ENCODE results near the gene ITIH4. TPM values are rescaled to one million over a fixed set of nuclear protein-coding genes. Genes with fewer than 3 reads are reported as not detected.
A peak's percentile ranks its signal among the peaks of the same experiment; 100 is the strongest.

Gene ITIH4
- total and polyA plus RNA-seq, 2 experiments from 2014 or later: 55.9 to 91.3 TPM

DNA sequence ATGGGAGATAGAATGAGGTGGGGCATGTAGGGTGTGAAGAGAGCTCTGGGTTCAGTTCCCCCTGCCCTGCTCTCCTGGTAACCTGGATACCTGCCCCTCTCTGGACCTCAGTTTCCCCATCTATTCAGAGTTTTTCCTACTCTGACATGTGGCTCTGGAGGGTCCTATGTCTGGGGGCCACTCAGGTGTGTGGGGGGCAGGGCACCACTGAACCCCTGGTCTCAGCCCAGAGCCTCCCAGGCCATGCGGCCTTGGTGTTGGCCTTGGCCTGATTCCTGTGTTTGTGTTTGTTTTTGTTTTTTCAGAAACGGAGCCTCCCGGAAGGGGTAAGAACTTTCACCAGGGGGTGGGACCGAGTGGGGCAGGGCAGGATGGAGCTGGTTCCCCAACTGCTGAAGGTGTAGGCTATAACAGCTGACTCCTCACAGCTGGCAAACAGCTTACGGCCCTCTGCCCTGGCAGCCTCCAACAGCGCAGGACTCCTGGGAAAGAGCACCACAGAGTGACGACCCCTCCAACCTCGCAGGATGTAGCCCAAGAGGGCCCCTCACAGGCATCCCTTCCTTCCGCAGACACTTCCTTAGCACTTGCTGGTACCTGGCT is 35.1 kb downstream of the ITIH4 start:
- no peaks in the 10 kb centered on the region for H3K79me2 ChIP-seq
- no peaks in the 10 kb centered on the region for H4K20me1 ChIP-seq (ENCODE audit: insufficient read depth, poor library complexity, severe bottlenecking)
- H3K4me1 ChIP-seq (ENCODE audit: insufficient read depth): no peaks in the 10 kb centered on the region
- no peaks in the 10 kb centered on the region for H3K36me3 ChIP-seq (replicated peaks; ENCODE audit: insufficient read depth, low read depth)
- no peak overlapping the region for H3K27ac ChIP-seq
- no peak overlapping the region for H2AFZ ChIP-seq
- H3K27me3 ChIP-seq: no peaks in the 10 kb centered on the region
- no peak overlapping the region for H3K4me3 ChIP-seq
- H3K9me3 ChIP-seq (ENCODE audit: low read depth): no peaks in the 10 kb centered on the region
- H3K4me2 ChIP-seq: no peak overlapping the region
- 80% methylated on average over 9 of the region's 9 CpGs for WGBS (ENCODE audit: low lambda C conversion rate, missing lambda C conversion rate)
- H3K9me2 ChIP-seq (replicated peaks; ENCODE audit: insufficient read depth): no peaks in the 10 kb centered on the region
- DNase-seq (ENCODE audit: low spot score): no peak
- TF ChIP-seq, protein P1, sequence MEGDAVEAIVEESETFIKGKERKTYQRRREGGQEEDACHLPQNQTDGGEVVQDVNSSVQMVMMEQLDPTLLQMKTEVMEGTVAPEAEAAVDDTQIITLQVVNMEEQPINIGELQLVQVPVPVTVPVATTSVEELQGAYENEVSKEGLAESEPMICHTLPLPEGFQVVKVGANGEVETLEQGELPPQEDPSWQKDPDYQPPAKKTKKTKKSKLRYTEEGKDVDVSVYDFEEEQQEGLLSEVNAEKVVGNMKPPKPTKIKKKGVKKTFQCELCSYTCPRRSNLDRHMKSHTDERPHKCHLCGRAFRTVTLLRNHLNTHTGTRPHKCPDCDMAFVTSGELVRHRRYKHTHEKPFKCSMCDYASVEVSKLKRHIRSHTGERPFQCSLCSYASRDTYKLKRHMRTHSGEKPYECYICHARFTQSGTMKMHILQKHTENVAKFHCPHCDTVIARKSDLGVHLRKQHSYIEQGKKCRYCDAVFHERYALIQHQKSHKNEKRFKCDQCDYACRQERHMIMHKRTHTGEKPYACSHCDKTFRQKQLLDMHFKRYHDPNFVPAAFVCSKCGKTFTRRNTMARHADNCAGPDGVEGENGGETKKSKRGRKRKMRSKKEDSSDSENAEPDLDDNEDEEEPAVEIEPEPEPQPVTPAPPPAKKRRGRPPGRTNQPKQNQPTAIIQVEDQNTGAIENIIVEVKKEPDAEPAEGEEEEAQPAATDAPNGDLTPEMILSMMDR (IDR thresholded peaks at IDR 0.05; ENCODE audit: poor library complexity): no peak
- TF ChIP-seq EZH2 (IDR thresholded peaks at IDR 0.05; ENCODE audit: borderline replicate concordance) (no peak), EZH2phosphoT487 (IDR thresholded peaks at IDR 0.05; ENCODE audit: low read depth, severe bottlenecking, unreplicated experiment) (no peak)

DNA sequence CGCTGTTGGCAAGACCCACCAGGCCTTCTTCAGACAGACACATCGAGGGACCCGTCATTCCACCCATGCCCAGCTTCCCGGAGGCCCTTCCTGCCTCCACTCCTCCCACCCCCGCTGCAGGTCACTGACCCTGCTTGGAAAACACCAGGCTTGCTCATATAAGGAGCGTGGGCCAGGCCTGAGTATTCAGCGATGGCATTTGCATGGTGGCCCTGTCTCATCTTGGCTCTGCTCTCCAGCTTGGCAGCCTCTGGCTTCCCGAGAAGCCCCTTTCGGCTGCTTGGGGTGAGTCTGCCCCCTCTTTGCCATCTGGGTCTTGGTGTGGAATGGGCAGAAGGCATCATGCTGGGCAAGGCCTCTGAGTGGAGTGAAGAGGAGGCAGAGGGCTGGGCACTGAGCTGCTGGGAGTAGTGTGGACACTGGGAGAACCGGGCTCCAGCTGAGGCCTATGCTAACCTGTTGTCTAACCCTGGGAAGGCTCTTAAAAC is 35.8 kb downstream of the ITIH4 start, which contains the start of gene ITIH3:
TSS of gene ITIH3 (plus strand) at position 185 of the 488 bp plus-strand sequence. CDS start at position 193, 8 bp downstream.
- Histone ChIP-seq H4K20me1 (ENCODE audit: insufficient read depth, poor library complexity, severe bottlenecking) (no peaks in the 10 kb centered on the region), H3K27ac (no peak within 1 kb of the TSS), H3K4me1 (ENCODE audit: insufficient read depth) (no peaks in the 10 kb centered on the region), H3K36me3 (replicated peaks; ENCODE audit: insufficient read depth, low read depth) (no peaks in the 10 kb centered on the region), H3K4me2 (no peak within 1 kb of the TSS), H2AFZ (no peak within 1 kb of the TSS), H3K27me3 (no peaks in the 10 kb centered on the region), H3K4me3 (no peak within 1 kb of the TSS), H3K9me3 (ENCODE audit: low read depth) (no peaks in the 10 kb centered on the region), H3K9me2 (replicated peaks; ENCODE audit: insufficient read depth) (no peaks in the 10 kb centered on the region), H3K79me2 (no peaks in the 10 kb centered on the region)
- WGBS (ENCODE audit: low lambda C conversion rate, missing lambda C conversion rate): 77% methylated on average over 10 of the region's 10 CpGs
- DNase-seq (ENCODE audit: low spot score): peak; percentile 32
- TF ChIP-seq, protein P1 (IDR thresholded peaks at IDR 0.05; ENCODE audit: poor library complexity): no peak
- no peak for TF ChIP-seq EZH2 (IDR thresholded peaks at IDR 0.05; ENCODE audit: borderline replicate concordance)
- no peak for TF ChIP-seq EZH2phosphoT487 (IDR thresholded peaks at IDR 0.05; ENCODE audit: low read depth, severe bottlenecking, unreplicated experiment)

DNA sequence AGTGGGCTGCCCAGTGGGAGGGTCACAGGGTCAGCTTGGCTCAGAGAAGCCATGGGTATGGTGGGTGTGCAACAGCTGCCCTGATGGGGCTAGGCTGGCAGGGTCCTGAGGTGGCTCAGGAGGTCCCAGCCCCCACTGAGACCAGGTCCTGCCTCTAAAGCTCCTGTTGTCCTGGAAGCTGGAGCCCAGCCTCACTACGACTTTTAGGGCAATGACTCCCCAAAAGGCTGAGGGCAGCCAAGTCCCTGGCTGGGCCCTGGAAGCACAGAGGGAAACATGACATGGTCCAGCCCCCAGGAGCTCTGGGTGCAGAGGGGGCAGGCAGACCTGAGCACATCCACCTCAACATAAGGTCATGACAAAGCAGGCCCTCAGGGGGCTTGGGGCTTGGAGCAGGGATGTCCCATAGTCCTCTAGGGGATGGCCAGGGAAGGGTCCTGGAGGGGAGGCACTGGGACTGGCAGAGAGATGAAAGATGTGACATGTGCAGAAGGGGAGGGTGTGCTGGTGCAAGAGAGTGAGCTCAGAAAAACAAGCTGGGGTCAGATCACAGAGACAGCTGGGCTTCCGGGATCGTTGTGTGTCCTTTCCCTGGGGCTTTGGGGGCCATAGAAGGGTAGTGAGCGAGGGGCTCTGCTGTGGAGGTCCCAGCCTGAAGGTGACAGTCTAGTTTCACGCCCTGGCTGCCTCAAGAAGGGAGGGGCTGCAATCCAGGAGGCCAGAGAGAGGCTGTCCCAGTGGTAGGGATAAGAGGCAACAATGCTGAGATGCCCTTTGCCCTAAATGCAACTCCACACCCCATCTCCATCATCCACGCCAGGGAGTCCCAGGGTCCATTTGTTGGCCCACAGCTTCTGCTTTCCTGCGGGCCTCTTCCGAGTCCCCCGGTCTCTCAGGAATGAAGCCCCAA is 36.5 kb downstream of the ITIH4 start:
- no peak overlapping the region for H2AFZ ChIP-seq
- 82% methylated on average over 9 of the region's 9 CpGs for WGBS (ENCODE audit: low lambda C conversion rate, missing lambda C conversion rate)
- H3K9me3 ChIP-seq (ENCODE audit: low read depth): no peaks in the 10 kb centered on the region
- H3K36me3 ChIP-seq (replicated peaks; ENCODE audit: insufficient read depth, low read depth): no peaks in the 10 kb centered on the region
- H4K20me1 ChIP-seq (ENCODE audit: insufficient read depth, poor library complexity, severe bottlenecking): no peaks in the 10 kb centered on the region
- H3K9me2 ChIP-seq (replicated peaks; ENCODE audit: insufficient read depth): no peaks in the 10 kb centered on the region
- TF ChIP-seq EZH2phosphoT487 (IDR thresholded peaks at IDR 0.05; ENCODE audit: low read depth, severe bottlenecking, unreplicated experiment) (no peak), EZH2 (IDR thresholded peaks at IDR 0.05; ENCODE audit: borderline replicate concordance) (no peak)
- TF ChIP-seq, protein P1 (IDR thresholded peaks at IDR 0.05; ENCODE audit: poor library complexity): no peak
- no peak overlapping the region for H3K4me2 ChIP-seq
- no peaks in the 10 kb centered on the region for H3K79me2 ChIP-seq
- no peak for DNase-seq (ENCODE audit: low spot score)
- no peaks in the 10 kb centered on the region for H3K27me3 ChIP-seq
- H3K27ac ChIP-seq: no peak overlapping the region
- no peak overlapping the region for H3K4me3 ChIP-seq
- no peaks in the 10 kb centered on the region for H3K4me1 ChIP-seq (ENCODE audit: insufficient read depth)
